ENCODE data around the gene CATSPER1.

CATSPER1 gene

DNA sequence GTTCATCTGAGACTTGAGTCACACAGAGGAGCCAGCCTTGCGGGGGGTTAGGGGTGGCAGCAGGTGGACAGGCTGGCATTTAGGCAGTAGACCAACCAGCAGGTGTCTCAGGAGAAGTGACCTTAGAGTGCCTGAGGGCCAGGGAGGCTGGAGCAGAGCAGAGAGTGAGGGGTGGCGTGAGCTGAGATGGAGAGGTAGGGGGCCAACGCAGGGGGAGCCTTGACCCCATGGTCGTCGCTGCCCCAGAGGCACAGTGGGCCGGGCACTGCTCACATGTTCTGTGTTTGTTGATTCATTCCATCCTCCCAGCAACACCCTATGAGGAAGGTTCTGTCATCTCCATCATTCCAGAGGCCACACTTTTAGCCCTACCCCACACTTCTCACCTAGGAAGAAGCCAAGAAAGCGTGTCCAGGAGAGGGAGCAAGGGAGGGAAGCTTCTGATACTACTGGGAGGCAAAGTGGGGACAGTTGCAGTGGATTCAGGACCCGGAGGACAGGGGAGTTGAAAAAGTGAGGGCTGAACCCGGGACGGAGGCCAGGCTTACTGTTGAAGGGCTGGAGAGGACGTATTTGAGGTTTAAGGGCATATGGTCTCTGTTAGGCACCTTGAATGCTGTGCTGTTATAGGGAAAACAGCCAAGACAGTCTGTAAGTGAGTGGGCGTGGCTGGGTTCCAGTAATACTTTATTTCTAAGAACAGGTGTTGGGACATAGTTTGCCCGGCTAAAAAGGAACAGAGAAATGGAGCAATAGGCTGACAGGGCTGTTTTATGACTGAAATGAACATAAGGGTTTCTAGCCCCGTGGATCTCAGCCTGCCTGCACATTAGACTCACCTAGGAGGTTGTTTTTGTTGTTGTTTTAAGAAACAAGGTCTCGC, 57.4 kb downstream of the CATSPER1 start:
- H4K20me1 ChIP-seq = peaks cover 0 to 68% (median 32%) of the 10 kb centered on the region in 11 experiments; a peak in 17 of 22 replicates
- no peak overlapping the region for H3K4me3 ChIP-seq
- TF ChIP-seq Cebpa-rat (IDR thresholded peaks at IDR 0.05) = no peak
- no peak overlapping the region for H3K27ac ChIP-seq
- H3K9ac ChIP-seq = 0 out of 22 replicates have a peak overlapping the region, but pooled peaks of 1 of the 11 experiments have one; percentile 13
- H3K36me3 ChIP-seq = peaks cover 87 to 91% (median 90%) of the 10 kb centered on the region in 11 experiments
- H3K4me2 ChIP-seq = no peak overlapping the region
- peaks cover under 1 to 5% (median 3%) of the 10 kb centered on the region in 10 experiments; a peak in 14 of 20 replicates for H3K4me1 ChIP-seq
- no peaks in the 10 kb centered on the region for H3K9me3 ChIP-seq (replicated peaks in 1 of 11)
- H3K27me3 ChIP-seq = no peaks in the 10 kb centered on the region

DNA sequence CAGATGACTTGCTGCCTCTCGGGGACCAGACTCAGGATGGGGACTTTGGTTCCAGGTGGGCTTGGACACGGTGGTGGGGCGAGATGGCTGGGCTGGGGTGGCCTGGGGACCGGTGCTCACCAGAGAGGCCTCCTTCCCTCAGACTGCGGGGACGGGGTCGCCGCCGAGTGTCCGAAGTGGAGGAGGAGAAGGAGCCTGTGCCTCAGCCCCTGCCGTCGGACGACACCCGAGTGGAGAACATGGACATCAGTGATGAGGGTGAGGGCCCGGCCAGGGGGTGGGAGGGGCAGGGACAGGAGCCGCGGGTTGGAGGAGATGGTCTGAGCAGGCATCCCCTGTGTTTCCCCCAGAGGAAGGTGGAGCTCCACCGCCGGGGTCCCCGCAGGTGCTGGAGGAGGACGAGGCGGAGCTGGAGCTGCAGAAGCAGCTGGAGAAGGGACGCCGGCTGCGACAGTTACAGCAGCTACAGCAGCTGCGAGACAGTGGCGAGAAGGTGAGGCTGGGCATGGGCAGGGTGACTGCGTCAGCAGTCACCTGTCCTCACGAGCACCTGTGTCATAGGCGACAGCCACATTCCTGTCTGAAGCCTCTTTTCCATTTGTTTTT, 58.8 kb downstream of the CATSPER1 start:
- Histone ChIP-seq H4K20me1 (peaks cover 0 to 73% (median 46%) of the 10 kb centered on the region in 11 experiments; a peak in 19 of 22 replicates), H3K36me3 (peaks cover 79 to 86% (median 84%) of the 10 kb centered on the region in 11 experiments), H3K4me2 (no peak overlapping the region), H3K9ac (no peak overlapping the region), H3K27ac (no peak overlapping the region), H3K27me3 (no peaks in the 10 kb centered on the region), H3K4me1 (peaks cover 14 to 19% (median 18%) of the 10 kb centered on the region in 10 experiments), H3K4me3 (no peak overlapping the region), H3K9me3 (replicated peaks in 1 of 11) (no peaks in the 10 kb centered on the region)
- TF ChIP-seq Cebpa-rat (IDR thresholded peaks at IDR 0.05) = no peak

Measured in BLaER1 treated with 17β-estradiol and CSF1 and Interleukin-3, amounts not matched to agents 10 nM and 100 nM (cell line).